Activated CD8-positive, alpha-beta memory T cell treated with anti-CD3 and anti-CD28 coated beads, Interleukin-2, amount 50 U/mL, for 1 hour (primary cell): ENCODE results near the gene SLC9A9.
"Not testable (repeated sequence)": the region's sequence is repeated elsewhere in the genome, so short reads cannot be mapped to it uniquely, and the experiment has no call there.

ENCODE experiments used
- DNase-seq: peaks from one replicate; pipeline ENCODE4 v3.0.0-alpha.2; 2020; ENCODE audit errors: extremely low read depth

Gene SLC9A9

DNA sequence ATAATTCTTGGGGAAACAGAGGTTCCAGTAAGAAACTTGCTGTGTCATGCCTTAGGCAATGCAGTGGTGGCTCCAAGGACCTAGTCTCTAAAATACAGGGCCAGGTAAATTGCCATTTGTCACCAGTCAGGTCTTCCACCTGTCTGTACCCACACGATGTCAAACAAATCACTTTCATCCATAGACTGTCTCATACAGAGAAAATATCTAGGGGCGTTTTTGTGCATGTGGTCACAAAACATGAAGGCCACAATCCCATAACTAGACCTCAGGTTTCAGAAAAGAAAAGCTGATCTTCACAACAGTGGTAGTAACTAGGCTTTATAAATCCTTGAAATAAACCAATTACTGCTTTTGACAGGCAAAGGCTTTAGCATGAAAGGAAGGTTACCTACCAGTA lies 92.3 kb downstream of the SLC9A9 start:
- DNase-seq = no peak

- DNase-seq = no peak
Observed at GRCh38 chr3:143754090-143754489, 94.2 kb downstream of the SLC9A9 start.

DNA sequence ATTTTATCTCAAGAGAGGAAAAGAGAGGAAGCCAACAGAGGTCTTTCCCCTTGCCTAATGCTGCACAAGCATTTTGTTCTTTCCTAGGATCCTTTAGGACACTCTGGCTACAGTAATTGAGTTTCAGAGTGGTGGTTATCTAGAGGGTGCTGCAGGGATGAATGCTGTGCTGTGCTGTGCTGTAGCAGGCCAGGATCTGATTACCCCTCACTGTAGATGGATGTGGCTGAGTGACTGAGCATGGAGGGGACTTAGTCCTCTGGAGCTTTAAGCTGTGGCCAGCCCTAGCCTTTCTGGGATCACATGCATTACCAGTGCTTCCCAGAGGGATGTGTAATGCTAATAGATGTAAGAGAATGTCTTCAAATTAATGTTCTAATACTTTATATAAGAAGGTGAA lies 94.8 kb downstream of the SLC9A9 start:
- DNase-seq = no peak

GRCh38 chr3:143753006-143753405 lies 95.3 kb downstream of the SLC9A9 start:
- DNase-seq = no peak

DNA sequence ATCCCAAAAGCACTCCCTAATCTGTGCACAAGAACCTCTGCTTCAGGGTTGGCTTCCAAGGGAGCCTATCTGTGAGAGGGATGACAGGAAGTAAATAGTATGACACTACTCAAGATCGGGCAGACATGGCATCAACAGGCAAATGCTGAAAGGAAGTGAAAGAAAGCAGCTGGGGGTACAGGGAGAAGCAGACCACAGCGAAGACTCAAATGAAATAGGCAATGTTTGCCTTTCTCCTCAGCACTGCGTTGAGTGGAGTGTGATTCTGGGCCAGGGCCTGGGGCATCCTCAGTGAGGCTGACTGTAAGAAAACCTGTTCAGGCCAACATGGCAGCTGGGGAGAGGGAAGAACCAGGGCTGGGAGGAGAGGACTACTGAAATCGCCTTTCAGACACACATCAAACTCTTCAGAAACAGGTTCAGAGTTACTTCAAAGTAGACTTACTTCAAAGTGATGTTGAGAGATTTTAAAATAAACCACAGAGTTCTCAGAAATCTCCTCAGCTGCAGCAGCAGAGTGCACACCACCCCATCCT lies 96.6 kb downstream of the SLC9A9 start:
- no peak for DNase-seq

DNA sequence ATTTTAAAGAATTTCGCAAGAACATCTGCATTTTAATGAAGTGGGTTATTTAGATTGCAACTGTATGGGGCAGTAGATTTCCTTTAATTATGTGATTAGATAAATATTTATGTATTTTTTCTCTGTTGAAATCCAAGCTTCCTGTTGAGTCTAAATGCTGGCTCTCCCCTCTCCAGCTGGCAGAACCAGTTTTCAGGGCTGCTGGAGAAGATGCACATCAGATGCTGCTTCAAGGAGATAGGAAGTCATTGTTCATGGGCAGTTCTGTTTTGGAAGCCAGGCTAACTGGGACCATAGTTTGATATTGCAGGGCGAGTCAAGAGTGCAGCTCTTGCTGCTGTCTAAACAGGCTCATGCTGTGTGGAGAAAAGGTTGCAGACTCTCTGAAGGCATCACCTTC lies 97.4 kb downstream of the SLC9A9 start:
- DNase-seq = no peak

GRCh38 chr3:143749926-143750325 lies 98.3 kb downstream of the SLC9A9 start:
- no peak for DNase-seq

GRCh38 chr3:143737065-143737464 lies 111.2 kb downstream of the SLC9A9 start:
- no peak for DNase-seq

DNA sequence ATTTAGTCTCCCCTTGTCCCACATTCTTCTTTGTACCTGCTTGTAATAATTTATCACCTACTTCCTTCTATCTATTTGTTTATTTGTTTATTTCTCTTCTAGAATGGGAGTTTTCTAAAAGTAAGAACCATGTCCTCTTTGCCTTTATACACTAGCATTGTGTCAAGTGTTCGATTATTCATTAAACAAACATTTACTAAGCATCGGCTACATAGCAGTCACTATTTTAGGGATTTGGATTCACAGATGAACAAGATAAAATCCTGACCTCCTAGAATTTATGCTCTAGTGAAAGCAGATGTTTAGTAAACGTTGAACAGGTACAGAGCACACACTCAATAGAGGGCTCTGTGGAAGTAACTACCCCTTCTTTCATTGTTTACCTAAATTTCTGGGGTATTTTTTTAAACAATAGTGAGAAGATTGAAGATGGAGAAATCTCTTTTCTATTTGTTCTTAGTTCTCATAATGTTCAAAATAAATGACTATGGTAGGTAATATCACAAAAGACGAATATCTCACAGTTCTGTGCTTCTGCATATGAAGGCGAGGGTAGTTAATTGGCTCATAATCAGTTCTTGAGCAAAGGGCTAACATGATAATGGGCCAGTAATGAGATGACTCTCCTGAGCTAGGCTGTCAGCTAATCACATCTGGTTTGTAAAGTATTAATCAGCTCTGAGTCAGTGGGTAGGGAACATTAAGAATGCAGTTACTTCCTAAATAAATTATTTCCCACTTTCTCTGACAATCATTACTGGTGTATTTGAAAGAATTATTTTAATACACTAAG lies 111.9 kb downstream of the SLC9A9 start:
- DNase-seq = no peak

DNA sequence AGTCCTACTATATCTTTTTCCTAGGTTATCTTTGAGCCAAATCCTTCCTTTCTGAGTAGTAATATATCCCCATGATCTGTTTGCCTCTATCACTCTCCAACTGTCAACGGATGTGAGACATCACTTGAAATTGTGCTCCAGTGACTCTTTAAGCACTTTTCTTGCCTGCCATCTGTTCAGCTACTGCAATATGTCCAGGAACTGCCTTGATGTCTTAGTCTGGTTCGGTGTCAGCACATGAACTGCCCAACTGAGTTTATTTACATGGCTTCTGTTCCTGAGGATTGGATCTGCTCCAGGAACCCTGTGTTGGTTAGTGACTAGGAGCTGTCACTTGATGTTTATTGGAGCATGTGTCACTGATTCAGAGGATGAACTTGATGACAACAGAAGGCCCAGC lies 116.5 kb downstream of the SLC9A9 start:
- DNase-seq = no peak

- no peak for DNase-seq
Observed at GRCh38 chr3:143731320-143731719, 116.9 kb downstream of the SLC9A9 start.

DNA sequence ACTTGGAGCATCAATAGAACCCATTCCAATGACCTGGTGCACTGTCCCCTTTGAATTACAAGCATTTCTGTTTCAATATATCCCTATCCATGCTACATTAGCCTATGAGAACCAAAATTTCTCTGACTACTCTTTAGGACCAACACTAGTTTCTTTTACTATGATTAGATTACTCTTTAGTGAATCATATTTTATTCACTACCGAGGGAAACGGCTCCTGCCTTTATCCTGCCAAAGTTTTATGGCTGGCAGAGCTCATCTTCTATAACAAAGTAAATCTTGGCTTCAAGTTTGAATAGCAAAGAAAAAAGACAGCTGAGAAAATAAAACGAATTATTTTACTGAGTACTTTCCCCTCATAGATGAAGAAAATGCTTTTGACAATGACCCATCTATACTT lies 120.9 kb downstream of the SLC9A9 start:
- no peak for DNase-seq

DNA sequence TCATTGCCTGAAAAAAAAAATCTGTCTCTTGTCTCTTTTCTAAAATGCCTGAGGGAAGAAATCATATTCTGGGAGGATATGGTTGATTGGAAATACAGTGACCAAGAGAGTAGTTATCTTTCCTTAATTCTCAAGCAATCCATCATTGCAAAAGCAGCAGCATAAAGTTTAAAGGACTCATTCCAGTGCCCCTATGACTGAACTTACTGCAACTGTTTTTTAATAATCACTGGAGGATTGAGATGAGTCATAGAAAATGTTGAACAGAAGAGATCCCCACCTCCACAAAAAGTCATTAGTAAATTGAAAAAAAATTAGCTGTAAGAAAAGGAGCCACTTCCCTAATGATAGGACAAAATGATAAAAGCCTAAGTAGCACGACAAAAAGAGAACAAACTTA lies 121.5 kb downstream of the SLC9A9 start:
- no peak for DNase-seq

- no peak for DNase-seq
Observed at GRCh38 chr3:143720381-143720780, 127.9 kb downstream of the SLC9A9 start.

GRCh38 chr3:143718463-143718862 lies 129.8 kb downstream of the SLC9A9 start:
- DNase-seq = no peak

DNA sequence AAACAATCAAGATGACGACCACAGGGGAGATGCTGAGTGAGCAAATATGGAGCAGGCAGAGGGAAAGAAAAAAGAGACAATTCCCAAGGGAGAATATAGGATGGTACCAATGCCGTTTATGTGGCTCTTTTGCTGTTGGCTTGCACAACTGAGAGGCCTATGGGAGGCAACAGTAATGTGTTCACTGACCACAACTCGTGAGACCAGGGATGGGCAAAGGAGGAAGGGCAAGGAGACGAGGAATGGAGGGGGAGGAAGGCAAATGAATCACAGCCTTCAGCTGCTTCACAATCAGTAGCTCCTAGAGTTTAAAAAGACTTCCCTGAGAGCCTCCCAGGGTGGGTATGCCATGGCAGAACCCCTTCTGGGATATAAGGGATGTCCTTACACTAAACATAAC lies 131.5 kb downstream of the SLC9A9 start:
- no peak for DNase-seq

GRCh38 chr3:143712522-143712921 lies 135.7 kb downstream of the SLC9A9 start:
- no peak for DNase-seq

GRCh38 chr3:143707848-143708247 lies 140.4 kb downstream of the SLC9A9 start:
- no peak for DNase-seq

DNA sequence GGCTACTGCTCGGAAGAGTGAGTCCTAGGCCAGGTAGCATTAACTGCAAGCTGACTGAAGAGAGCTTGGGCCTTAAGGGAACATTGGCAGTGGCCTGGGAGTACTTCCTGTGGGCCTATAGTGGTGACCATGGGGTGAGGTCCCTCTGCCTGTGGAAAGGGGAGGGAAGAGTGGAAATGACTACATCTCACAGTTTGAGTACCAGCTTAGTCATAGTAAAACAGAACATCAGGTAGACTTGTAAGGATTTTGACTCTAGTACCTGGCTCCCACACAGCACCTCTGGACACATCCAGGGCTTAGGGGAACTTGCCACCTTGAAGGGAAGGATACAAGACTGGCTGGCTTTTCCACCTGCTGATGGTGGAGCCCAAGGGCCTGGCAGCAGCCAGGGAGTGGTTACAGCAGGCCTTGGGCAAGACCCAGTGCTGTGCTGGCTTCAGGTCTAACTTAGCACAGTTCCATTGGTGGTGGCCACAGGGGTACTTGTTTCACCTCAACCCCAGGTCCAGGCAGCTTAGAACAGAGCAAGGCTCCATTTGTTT lies 147.8 kb downstream of the SLC9A9 start:
- no peak for DNase-seq

DNA sequence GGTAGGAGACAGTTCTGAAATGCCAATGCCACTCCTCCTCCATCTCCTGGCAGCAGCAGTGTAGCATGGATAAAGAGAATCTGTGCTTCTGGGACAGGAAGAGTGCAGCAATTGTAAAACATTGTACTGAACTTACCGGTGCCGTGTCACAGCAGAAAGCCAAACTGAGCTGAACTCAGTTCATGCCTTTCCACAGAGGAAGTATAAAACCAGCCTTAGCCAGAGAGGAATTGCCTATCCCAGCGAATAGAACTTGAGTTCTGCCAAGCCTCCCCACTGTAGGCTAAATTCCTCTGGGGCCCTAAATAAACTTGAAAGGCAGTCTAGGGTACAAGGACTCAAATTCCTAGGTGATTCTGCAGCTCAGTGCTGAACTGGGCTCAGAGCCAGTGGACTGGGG lies 148.8 kb downstream of the SLC9A9 start:
- no peak for DNase-seq

DNA sequence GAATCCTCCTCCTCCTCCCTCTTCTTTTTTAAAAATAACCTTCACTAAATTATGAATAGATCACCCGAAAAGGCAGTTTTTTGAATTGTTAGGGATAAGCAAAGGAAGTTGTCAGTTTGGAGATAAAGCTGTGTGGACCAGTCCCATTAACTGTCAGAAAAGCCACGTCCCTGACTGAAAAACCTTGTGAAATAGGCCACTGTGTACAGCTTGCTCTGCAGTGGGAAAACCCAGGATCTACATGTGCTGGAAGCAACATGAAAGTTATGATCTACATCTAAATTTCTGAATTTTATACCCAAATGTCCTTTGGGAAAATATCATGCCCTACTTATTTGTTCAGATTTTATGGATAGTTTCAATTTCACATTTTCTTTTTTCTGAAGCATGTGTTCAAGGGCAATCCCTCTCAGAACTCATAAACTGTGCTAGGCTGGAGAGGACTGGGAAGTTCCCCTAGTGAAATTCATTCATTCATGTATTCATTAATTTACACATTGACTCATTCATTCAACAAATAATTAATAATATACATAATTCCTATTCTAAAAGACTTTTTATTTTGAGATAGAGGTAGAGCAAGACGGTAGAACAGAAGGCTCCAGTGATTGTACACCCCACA lies 149.5 kb downstream of the SLC9A9 start:
- DNase-seq = no peak

GRCh38 chr3:143697975-143698374 lies 150.3 kb downstream of the SLC9A9 start:
- DNase-seq = no peak

DNA sequence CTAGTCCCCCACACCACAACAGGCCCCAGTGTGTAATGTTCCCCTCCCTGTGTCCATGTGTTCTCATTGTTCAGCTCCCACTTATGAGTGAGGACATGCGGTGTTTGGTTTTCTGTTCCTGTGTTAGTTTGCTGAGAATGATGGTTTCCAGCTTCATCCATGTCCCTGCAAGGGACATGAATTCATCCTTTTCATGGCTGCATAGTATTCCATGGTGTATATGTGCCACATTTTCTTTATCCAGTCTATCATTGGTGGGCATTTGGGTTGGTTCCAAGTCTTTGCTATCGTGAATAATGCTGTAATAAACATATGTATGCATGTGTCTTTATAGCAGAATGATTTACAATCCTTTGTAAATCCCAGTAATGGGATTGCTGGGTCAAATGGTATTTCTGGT lies 152.9 kb downstream of the SLC9A9 start:
- DNase-seq = not testable (repeated sequence)
